Epidermal melanocyte (primary cell): ENCODE results near the gene ADSS1.
A peak's percentile ranks its signal among the peaks of the same experiment; 100 is the strongest.

Experiments
- DNase-seq: peaks from one replicate; pipeline ENCODE4 v3.0.0; 2011; ENCODE audit warnings: low spot score; ENCODE audit not compliant: insufficient read length

Gene ADSS1

GRCh38 chr14:104687601-104688504 lies 36.2 kb upstream of the ADSS1 start:
- DNase-seq, result no peak

- no peak for DNase-seq
Observed at GRCh38 chr14:104688505-104689108, 35.4 kb upstream of the ADSS1 start.

GRCh38 chr14:104689109-104689880 lies 34.7 kb upstream of the ADSS1 start, which contains the start of gene INF2:
TSS of gene INF2 (plus strand) at chr14:104689618. CDS start at chr14:104701366, 11,748 bp downstream.
- DNase-seq, result peak; percentile 91

- no peak for DNase-seq
Observed at GRCh38 chr14:104689881-104690711, 33.9 kb upstream of the ADSS1 start.

- no peak for DNase-seq
Observed at GRCh38 chr14:104690861-104691455, 33.1 kb upstream of the ADSS1 start.

- no peak for DNase-seq
Observed at GRCh38 chr14:104691546-104692260, 32.3 kb upstream of the ADSS1 start.

- DNase-seq, result no peak
Observed at GRCh38 chr14:104692261-104692938, 31.6 kb upstream of the ADSS1 start.

- DNase-seq, result no peak
Observed at GRCh38 chr14:104692939-104693315, 31.1 kb upstream of the ADSS1 start.

GRCh38 chr14:104693482-104694431 lies 30.3 kb upstream of the ADSS1 start:
- DNase-seq, result no peak

- DNase-seq, result peak; percentile 73
Observed at GRCh38 chr14:104694475-104694950, 29.5 kb upstream of the ADSS1 start.

GRCh38 chr14:104694991-104695659 lies 28.9 kb upstream of the ADSS1 start:
- no peak for DNase-seq

- DNase-seq, result no peak
Observed at GRCh38 chr14:104695660-104696000, 28.4 kb upstream of the ADSS1 start.

- DNase-seq, result no peak
Observed at GRCh38 chr14:104696671-104697316, 27.2 kb upstream of the ADSS1 start.

GRCh38 chr14:104697317-104697703 lies 26.7 kb upstream of the ADSS1 start:
- DNase-seq, result no peak

- DNase-seq, result peak; percentile 82
Observed at GRCh38 chr14:104697892-104698583, 26.0 kb upstream of the ADSS1 start.

- DNase-seq, result no peak
Observed at GRCh38 chr14:104698688-104699425, 25.2 kb upstream of the ADSS1 start.
